Karpas-422 (cell line): ENCODE results near the gene CYS1. TPM values are rescaled to one million over a fixed set of nuclear protein-coding genes. Genes with fewer than 3 reads are reported as not detected.

Source experiments
- small RNA-seq: library from RNA; depleted of rRNA; stranded (forward); fragments of <200 nt; gene quantifications from one replicate; pipeline ENCODE3, GENCODE V24; 2014
- total RNA-seq: library from RNA; depleted of rRNA; stranded (reverse); fragments of >200 nt; shearing (Covaris generic); gene quantifications from 2 replicates; pipeline ENCODE4 v1.2.3, GENCODE V29; 2014; ENCODE audit warnings: low replicate concordance; rRNA removed

CYS1 gene
- total RNA-seq, 1 experiment from 2014 or later: not detected

Small RNA genes lying within 50 kb of the gene (small RNA-seq; reads per million reads assigned to genes)
- gene RF00568: not detected

Other genes starting within 250 kb of the CYS1 start
- gene TAF1B, start 236.9 kb downstream of the CYS1 start, total RNA-seq: 17.8 and 58.6 TPM in 2 replicates
- gene GRHL1, start 128.7 kb downstream of the CYS1 start, total RNA-seq: 1.3 TPM in 1 of 2 replicates, not detected in the other
- not detected in 2 replicates for gene KLF11, start 36.9 kb downstream of the CYS1 start, total RNA-seq
- 22.6 and 24.8 TPM in 2 replicates for gene RRM2, start 42.3 kb upstream of the CYS1 start, total RNA-seq
- 5.0 and 6.6 TPM in 2 replicates for gene HPCAL1, start 222.5 kb upstream of the CYS1 start, total RNA-seq